HG03575 (cell line): ENCODE measurements around the gene VRK2.

Experiments used
- ATAC-seq: cut with Tn5 transposase; IDR thresholded peaks from one replicate; pipeline ENCODE4 v1.9.1; 2021; ENCODE audit not compliant: unreplicated experiment, insufficient number of reproducible peaks, low FRiP score; ENCODE audit errors: extremely low read depth

The VRK2 gene

DNA sequence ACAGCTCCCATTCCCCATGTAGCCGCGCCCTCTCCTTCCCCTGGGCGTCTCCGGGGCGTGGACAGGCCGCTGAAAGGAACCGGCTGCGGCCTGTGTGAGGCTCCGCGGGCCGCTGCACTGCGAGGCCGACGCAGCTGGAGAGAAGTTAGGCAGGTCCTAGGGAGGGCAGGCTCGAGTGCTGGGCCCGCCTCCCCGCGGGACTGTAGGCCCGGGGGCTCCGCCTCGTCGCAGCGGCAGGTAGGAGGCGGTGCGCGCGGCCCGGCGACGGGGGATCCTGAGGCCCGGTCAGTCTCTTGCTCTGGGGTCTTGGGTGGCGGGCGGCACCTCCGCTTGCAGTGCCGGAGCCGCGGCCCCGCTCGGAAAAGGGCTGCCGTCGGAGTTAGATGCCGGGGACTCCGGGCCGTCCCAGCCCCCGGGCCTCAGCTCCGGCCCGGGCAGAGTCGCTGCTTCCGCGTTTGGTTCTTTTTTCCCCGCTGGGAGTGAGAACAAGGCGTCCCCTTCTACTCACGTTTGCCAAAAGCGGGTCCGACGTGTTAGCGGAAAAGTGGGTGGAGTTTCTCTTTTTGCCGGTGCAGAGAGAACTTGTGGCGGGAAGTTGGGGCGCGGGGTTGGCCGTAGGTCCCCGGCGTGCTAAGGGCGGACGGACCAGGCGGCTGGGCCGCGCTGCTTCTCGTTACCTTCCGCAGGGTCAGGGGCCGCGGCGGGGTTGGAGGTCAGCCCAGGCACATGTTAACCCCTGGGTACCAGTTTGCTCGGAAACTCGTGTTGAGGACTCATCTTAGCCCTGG lies at the start of gene VRK2:
VRK2 (plus strand) TSS at position 222 of the 788 bp plus-strand sequence. CDS start 2,026 bp downstream, outside the sequence.
- peak; percentile 66 for ATAC-seq

DNA sequence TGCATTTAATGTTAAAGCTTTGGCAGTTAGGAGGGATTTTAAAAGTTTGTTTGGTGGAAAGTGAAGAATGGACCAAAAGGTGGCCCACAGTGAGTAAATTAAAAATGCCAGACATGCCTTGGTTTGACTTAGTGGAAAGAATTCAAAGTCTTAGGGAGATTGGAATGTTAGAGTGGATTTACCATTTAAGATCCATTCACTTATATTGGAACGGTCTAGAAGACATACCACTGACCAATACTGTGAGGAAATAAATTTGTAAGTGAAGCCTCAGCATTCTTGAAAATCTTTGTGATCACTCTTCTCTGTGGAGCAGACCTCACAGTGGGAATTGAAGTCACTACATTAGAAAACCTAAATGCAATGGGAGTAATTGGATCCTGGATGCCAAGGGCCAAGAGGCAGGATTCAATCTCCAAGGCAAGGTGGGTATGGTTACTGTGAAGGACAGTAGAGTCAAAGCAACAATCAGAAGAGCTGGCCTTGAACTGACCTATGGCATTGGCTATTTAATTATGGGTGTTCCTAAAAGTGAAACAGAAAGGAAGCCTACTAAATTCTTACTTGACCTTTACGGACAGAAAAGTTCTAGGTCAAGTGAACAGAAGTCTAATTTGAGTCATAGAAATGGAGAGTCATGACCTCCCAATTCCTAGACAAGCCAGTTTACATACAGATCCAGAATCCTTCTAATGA lies 40.2 kb upstream of the VRK2 start:
- no peak for ATAC-seq

DNA sequence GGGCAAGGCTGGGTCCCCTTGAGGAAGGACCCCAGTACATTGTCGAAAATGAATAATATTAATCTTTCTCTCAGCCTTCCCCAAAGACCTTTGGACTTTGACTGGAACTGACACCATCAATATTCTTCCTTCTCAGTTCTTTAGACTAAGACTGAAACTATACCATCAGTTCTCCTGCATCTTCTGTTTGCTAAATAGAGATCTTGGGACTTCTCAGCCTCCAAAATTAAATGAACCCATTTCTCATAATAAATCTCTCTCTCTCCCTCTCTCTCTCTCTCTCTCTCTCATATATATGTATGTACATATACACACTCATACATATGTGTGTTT lies 39.7 kb upstream of the VRK2 start:
- ATAC-seq: no peak

DNA sequence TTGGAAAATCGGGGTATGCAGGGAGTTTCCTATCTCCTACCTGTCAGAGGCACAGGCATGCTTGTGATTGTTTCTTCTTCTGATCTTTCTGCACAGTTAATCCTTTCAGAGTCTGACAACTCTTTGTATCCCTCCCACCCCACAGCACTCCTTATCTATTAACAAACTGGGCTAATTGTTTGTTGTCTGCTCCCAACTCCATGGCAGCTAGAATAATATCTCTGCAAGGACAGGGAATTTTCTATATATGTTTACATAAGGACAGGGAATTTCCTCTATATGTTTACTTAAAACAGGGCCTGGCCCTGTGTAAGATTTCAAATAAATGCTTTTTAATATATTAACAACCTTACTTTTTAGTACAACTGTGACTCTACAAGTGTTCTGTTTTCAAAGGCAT lies 36.0 kb upstream of the VRK2 start:
- no peak for ATAC-seq

DNA sequence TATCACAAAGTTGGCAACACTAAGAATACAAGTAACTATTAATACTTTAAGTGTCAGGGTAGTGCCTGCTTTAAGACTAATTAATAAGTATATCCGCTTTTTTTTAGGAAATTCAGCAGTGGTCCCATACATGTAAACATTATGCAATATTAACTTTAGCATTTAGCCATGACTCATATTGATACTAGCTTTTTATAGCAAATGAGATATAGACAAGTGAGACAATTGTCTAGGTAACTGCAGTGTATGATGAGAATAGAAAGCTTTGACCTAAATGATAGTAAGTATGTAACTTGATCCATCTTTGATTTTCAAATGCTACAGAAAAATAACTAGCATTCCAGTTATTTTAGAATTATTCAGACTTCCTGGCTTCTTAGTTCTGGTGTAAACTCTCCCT lies 27.4 kb upstream of the VRK2 start:
- ATAC-seq: peak; percentile 77

DNA sequence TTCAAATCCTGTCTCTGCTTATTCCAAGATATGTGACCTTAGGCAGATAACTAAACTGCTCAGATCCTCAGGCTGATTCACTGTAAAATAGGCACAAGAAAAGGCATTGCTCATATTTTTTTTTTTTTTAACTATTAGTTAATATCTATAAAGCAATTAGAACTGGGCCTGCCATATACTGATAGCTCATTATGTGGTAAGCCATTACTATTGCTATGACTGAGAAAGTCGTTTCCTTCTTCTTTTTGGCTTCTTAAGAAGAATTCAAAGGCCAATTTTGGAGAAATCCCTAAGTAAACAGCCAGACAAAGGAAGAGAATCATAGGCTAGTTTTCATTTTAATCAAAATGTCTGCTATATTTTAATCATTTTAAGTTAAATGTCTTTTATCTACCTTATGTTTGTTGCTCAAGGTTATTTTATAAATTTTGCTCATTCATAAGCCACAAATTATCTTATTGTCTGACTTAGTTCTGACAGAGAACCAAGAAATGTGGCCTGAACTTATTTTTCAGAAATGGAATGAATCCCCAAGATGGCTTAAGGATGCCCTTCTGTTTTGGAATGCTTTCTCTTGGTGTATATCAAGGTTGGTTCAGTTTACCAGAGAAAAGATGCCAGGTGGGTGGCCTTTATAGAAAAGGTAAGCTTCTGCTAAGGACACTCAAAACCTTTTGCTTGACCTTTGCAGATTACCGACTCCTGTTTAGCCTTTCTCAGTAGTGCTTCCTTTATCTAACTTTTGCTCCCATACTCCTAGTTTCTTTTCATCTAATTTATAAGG lies 21.3 kb upstream of the VRK2 start:
- no peak for ATAC-seq

DNA sequence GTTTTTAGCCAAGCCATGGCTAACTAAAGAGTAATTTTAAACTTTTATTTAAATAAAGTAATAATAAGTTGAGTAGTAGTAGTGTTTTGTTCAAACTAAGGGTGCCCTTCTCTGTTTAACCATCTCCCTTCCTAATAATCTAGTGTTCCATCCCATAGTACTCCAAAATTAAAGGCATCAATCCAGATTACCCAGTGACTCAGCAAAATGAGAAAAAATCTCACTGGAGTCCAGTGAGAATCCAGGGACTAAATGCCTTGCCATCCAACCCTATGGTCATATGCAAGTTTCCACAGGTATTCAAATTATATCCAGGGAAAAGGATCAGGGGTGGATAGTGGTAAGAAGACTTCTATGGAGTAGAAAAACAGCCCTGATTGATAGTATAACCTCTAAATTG lies 19.6 kb upstream of the VRK2 start:
- ATAC-seq: no peak

DNA sequence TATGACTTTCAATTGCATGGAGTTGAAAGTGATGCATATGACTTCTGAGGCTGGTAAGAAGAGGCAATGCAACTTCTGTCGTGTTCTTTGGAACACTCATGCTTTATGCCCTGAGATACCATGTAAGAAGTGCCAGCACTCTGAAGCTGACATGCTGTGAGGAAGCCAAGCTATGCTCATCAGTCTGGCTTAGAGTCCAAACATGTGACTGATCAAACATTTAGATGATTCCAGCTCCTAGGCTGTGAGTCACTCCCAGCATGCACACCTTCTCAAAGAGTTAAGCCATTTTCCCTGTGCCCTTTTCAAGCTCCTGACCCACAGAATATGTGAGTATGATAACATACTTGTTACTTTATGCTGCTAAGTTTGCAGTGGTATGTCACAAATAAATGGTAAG lies 15.8 kb upstream of the VRK2 start:
- ATAC-seq: no peak

DNA sequence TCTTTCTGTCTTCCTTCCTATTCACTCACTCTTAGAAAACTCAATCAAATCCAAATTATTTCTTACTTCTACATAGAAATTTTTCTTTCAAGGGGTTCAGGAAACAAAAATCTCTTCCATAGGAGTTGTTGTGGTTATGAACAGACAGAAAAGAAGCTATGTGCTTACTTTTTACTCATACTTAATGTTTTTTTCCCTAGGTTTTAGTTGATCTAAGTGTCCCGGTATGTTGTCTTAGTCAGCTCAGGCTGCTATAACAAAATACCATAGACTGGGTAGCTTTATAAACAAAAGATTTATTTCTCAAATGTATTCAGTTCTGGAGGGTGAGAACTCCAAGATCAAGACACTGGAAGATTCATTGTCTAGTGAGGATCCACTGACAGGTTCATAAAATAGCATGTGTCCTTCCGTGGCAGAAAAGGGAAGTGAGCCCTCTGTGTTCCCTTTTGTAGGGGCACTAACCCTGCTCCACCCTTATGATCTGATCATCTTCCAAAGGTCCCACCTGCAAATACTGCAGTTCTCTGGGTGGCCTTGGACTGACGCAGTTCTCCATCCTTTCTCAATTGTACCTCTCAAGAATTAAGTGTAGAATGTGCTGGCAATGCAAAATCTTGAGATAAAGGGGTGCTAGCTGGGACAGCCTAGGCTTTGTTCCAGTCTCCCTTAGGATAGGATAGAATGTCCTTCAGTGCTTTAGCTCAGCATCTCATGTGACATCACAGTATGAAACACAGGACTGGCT lies 14.4 kb upstream of the VRK2 start:
- ATAC-seq: peak; percentile 29

DNA sequence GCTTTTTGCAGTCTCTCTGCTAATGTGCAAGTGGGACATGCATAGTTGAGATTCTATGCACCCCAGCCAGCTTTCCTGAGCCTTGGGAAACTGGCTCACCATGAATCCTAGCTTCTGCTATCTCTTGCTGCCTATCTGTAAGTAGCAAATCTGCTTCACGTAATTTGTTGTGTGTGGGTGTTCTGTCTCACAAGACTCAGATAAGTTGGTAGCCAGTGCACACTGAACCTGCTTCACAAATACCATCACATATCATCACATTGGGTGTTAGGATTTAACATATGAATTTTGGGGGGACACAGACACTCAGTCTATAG lies 13.9 kb upstream of the VRK2 start:
- ATAC-seq: no peak

DNA sequence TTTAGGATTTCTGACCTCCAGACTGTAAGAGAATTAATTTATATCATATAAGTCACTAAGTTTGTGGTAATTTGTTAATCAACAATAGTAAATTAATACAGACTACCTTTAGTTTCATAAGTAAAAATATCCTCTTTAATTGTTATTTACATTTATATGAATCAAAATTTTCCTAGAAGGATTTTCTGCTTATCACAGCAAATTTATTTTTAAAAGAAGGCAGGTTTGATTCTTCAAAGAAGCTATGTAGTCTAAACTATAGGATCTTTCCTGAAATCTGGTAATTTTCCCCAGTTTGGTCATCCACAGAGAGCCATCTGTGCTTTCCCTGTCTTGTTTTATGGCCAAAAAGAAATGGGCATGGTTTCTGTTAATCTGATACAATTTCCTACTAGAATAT lies 13.1 kb upstream of the VRK2 start:
- no peak for ATAC-seq

DNA sequence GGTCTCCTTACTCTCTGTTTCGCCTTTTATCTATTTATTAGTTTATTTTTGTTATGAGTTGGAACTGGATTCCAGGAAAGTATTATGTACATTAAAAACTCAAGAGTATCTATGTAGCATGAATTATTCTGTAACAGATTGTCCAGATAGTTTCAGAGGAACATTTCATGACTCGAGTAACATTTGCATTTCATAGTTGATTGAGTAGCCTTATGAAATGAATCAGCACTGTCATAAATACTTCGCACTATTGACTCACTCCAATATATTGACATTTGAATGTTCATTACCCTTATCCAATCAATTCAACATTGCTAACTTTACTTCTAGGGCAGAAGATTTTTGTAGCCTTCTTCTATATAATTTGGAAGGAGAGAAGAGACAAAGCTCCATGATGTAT lies 11.3 kb upstream of the VRK2 start:
- ATAC-seq: peak; percentile 78

DNA sequence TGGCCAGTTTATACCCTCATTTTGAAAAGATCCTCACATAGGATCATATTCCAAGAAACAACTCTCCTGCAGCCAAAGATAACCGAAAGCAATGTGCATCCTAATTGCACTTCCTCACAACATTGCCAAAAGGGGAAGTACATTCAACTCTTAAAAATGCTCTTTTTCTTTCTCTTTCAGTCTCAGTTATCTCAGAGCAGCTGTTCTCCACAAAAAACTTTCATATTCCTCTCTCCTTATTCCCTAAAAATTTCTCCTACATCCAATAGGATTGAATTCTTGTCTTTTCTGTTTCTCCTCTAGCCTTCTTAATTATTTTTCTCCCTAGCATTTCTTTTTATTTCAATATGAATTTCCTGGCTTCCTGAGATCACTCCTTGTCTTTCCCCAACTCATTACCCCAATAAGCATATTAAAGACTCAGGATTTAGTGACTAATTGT lies 7.4 kb upstream of the VRK2 start:
- peak; percentile 46 for ATAC-seq

DNA sequence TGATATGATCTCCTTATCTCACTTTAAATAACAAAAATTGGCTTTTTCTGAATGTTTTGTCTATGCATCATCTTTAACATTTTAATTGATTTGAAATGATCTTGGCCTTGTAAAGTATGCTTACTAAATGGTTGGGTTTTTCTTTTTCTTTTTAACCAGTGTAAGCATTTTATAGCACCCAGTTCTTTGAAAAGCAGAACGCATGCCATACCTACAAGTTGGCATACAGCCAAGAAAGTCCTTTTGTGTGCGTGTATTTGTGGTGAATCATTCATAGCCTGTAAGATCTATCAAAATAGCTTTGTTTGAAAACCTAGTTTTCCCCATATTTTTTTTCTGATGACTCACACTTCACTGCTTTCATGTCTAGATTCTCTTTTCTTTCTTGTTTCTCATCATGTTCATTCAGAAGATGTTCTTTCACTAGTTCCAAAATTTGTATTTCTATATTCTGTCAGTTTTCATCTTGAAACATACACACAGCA lies 4.1 kb upstream of the VRK2 start:
- no peak for ATAC-seq

DNA sequence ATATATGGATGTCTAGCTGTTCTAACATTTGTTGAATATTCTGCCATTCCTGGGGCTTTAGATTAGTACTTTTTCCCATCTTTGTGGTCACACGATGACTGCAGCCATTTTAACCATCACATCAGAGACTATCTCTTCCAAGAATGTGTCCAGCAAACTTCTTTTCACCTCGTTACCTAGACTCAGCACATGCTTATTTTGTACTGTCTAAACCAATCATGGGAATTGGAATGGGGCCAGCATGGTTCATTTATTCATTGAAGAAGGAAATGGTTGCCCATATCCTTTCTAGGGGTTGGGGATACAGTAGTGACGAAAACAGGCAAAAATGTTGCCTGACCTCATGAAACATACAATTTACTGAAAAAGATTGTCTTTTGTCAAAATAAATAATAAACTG lies 2.5 kb upstream of the VRK2 start:
- no peak for ATAC-seq

DNA sequence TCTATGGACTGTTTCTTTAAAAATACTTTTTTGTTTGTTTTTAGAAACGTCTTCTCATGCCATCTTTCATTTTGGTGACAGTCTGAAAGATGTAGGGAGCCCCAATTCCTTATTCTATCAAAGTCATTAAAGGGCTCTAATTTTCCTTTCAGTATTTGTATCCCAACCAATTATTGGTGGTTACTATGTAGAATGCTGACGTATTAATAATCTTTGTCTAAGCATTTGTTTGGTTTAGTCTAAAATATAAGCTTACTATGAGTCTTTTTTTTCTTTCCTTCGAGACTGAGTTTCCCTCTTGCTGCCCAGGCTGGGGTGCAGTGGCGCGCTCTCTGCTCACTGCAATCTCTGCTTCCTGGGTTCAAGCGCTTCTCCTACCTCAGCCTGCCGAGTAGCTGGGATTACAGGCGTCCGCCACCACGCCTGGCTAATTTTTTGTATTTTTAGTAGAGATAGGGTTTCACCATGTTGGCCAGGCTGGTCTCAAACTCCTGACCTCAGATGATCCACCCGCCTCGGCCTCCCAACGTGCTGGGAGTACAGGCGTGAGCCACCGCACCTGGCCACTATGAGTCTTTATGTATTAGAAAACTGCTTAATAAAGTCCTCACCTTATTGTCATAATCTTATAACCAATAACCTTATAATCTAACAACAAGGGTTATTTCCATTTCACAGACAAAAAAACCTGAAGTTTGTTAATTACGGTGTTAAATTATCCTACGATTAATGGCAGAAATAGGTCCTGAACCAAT lies 849 bp upstream of the VRK2 start:
- no peak for ATAC-seq

DNA sequence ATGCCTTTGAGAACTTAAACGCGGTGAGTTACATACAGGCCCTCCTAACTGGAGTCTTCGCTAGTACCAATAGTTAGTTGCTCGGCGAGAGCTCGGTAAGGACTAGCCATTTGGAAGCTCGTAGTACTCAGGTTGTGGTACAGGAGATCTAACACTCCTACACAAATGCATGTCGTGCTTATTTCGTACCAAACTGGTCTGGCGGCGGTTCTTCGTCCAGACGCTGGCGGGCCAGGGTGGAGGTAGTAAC lies 346 bp upstream of the VRK2 start:
- ATAC-seq: peak; percentile 13

DNA sequence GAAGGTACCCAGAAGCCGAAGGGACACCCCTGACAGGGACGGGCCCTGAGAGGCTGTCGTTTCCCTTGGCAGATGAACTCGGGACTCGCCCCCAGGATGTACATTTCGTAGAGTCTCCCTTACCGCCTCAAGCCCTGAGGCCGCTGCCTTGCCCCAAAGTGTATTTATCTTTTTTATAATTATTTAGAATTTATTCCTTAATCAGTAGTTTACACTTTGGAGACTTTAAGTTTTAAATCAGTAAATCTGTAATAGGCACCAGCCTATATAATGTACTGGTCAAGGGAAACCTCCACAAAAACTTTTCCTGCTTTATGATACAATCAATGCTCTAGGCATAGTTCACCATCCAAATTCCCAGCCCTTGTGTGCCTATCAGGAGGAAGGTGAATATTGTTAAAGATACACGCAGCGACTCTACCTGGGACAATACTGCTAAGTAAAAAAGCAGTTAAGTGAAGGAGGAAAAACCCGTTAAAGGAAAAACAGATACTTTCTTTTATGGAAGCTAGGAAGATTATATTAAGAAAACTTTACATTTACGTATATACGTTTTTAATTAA lies 848 bp downstream of the VRK2 start:
- ATAC-seq: peak; percentile 24

DNA sequence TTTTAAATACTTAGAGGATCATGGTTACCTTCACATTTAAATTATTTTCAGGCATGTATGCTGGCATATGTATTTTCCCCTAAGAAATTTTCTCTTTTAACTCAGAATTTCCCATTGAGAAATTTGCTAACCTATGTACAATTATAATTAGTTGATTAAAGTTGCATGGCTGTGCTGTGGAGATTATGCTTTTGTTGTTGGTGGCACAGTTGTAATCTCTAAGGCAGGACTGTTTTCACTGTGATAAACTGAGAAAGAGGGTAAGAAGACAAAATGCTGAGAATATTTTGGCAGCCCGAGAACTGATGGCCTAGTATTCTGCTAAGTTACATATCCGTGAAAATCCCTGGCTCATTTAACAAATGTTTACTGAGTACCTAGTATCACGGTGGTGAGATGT lies 1.4 kb downstream of the VRK2 start:
- no peak for ATAC-seq
